CD14-positive monocyte (primary cell): ENCODE data around the gene DHODH. TPM values are rescaled to one million over a fixed set of nuclear protein-coding genes. Genes with fewer than 3 reads are reported as not detected.
"Not testable (repeated sequence)": the region's sequence is repeated elsewhere in the genome, so short reads cannot be mapped to it uniquely, and the experiment has no call there.

Experiments
- DNase-seq, 3 donors: peaks; one replicate each; pipeline ENCODE4 v3.0.0-alpha.2; 2011 to 2022
- H2AFZ ChIP-seq: 2 replicates; pipeline ENCODE4 v1.6.0; 2012; ENCODE audit warnings: mild to moderate bottlenecking, low read depth, low read length, inconsistent platforms; ENCODE audit not compliant: insufficient read depth, poor library complexity, severe bottlenecking
- H3K27ac ChIP-seq, 2 donors: 1 replicate in 1 of 2; 2 replicates in 1 of 2; pipeline ENCODE4 v1.5.1; 2012 to 2013; ENCODE audit warnings: low read length in 2 of 2, control low read depth in 1 of 2, inconsistent platforms in 1 of 2, low read depth in 1 of 2, mild to moderate bottlenecking in 1 of 2
- H3K27me3 ChIP-seq, 2 donors: one replicate each; pipeline versions ENCODE4 v1.6.0 to v1.6.1; 2011 to 2013; ENCODE audit warnings: low read length in 2 of 2; ENCODE audit not compliant: control insufficient read depth in 2 of 2, insufficient read depth in 2 of 2
- H3K36me3 ChIP-seq, 2 donors: replicated peaks in 1 of 2; 1 replicate in 1 of 2; 2 replicates in 1 of 2; pipeline versions ENCODE4 v1.5.1 to v1.6.1; 2012 to 2013; ENCODE audit warnings: low read length in 2 of 2, control low read depth in 1 of 2, inconsistent platforms in 1 of 2, mild to moderate bottlenecking in 1 of 2; ENCODE audit not compliant: insufficient read depth in 2 of 2, control insufficient read depth in 1 of 2
- H3K4me1 ChIP-seq, 2 donors: 1 replicate in 1 of 2; 2 replicates in 1 of 2; pipeline versions ENCODE4 v1.5.1 to v1.6.1; 2012 to 2013; ENCODE audit warnings: low read length in 2 of 2, control low read depth in 1 of 2, inconsistent platforms in 1 of 2, mild to moderate bottlenecking in 1 of 2, moderate library complexity in 1 of 2; ENCODE audit not compliant: insufficient read depth in 2 of 2, control insufficient read depth in 1 of 2
- H3K4me2 ChIP-seq: replicated peaks from 2 replicates; pipeline ENCODE3; 2012; ENCODE audit warnings: low read length, moderate library complexity, mild to moderate bottlenecking; ENCODE audit not compliant: poor library complexity, severe bottlenecking; ENCODE audit errors: extremely low read depth
- H3K4me3 ChIP-seq, 3 experiments: fragments of 200-600 bp in 1 of 3; sonication (generic) in 1 of 3; replicated peaks in 1 of 3; 1 replicate in 2 of 3; 2 replicates in 1 of 3; pipeline ENCODE4 v1.5.1; 2011 to 2013; ENCODE audit warnings: low read length in 3 of 3, mild to moderate bottlenecking in 3 of 3, control low read depth in 2 of 3, low read depth in 2 of 3, inconsistent platforms in 1 of 3, moderate library complexity in 1 of 3
- H3K79me2 ChIP-seq: 2 replicates; pipeline ENCODE4 v1.6.0; 2012; ENCODE audit warnings: mild to moderate bottlenecking, control low read depth, inconsistent platforms, low read length, moderate library complexity; ENCODE audit not compliant: insufficient read depth
- H3K9ac ChIP-seq: 2 replicates; pipeline ENCODE4 v1.6.0; 2017; ENCODE audit warnings: low read length, mild to moderate bottlenecking; ENCODE audit not compliant: insufficient read depth, poor library complexity, severe bottlenecking
- H3K9me3 ChIP-seq, 2 donors: replicated peaks in 1 of 2; 1 replicate in 1 of 2; 2 replicates in 1 of 2; pipeline versions ENCODE4 v1.5.1 to v1.6.1; 2012 to 2013; ENCODE audit warnings: low read length in 2 of 2, control low read depth in 1 of 2; ENCODE audit not compliant: control insufficient read depth in 1 of 2, insufficient read depth in 1 of 2
- H4K20me1 ChIP-seq: 2 replicates; pipeline ENCODE4 v1.6.0; 2012; ENCODE audit warnings: mild to moderate bottlenecking, low read length, control low read depth, moderate library complexity; ENCODE audit not compliant: insufficient read depth
- H3K27ac Mint-ChIP-seq, 7 donors: one replicate each; pipeline ENCODE4 v1.8.0; 2020; ENCODE audit warnings: mild to moderate bottlenecking in 7 of 7, mixed read lengths in 7 of 7, moderate library complexity in 6 of 7, inconsistent platforms in 2 of 7
- H3K27me3 Mint-ChIP-seq, 3 donors: one replicate each; pipeline ENCODE4 v1.8.0; 2021 to 2022; ENCODE audit warnings: low read depth in 3 of 3, mild to moderate bottlenecking in 3 of 3, mixed read lengths in 3 of 3, moderate library complexity in 3 of 3, inconsistent platforms in 1 of 3
- H3K36me3 Mint-ChIP-seq, 2 donors: one replicate each; pipeline ENCODE4 v1.8.0; 2020; ENCODE audit warnings: mixed read lengths in 2 of 2, inconsistent platforms in 1 of 2, mild to moderate bottlenecking in 1 of 2
- H3K4me1 Mint-ChIP-seq: one replicate; pipeline ENCODE4 v1.8.0; 2020; ENCODE audit warnings: mild to moderate bottlenecking, mixed read lengths
- H3K4me3 Mint-ChIP-seq, 2 donors: one replicate each; pipeline ENCODE4 v1.8.0; 2020; ENCODE audit warnings: mild to moderate bottlenecking in 2 of 2, mixed read lengths in 2 of 2, moderate library complexity in 1 of 2
- H3K9me3 Mint-ChIP-seq, 7 donors: one replicate each; pipeline ENCODE4 v1.8.0; 2020 to 2022; ENCODE audit warnings: mixed read lengths in 7 of 7, mild to moderate bottlenecking in 6 of 7, moderate library complexity in 6 of 7, inconsistent platforms in 2 of 7
- WGBS: methylation state at CpG from one replicate; pipeline ENCODE4 v1.1.5; 2013; ENCODE audit warnings: missing lambda C conversion rate; ENCODE audit not compliant: insufficient coverage; 5-methylcytosine and 5-hydroxymethylcytosine counted together
- intact Hi-C, 2 donors: fragments of 100-400 bp; cut with micrococcal nuclease; formaldehyde crosslinking; loops; one replicate each; pipeline versions ENCODE4 v1.15.0 to v1.15.1; 2023
- polyA plus RNA-seq, 3 donors: library from polyadenylated mRNA; depleted of rRNA in 1 of 3; unstranded in 2 of 3; stranded (reverse) in 1 of 3; fragments of 300-500 nt in 2 of 3; fragments of >200 nt in 1 of 3; fragmentation: Illumina TruSeq in 2 of 3; gene quantifications; 1 replicate in 2 of 3; 2 replicates in 1 of 3; pipeline ENCODE4 v1.2.3, GENCODE V29; 2012 to 2021
- TF ChIP-seq, protein P1 (sequence below): fragments of 200-600 bp; IDR thresholded peaks from one replicate; pipeline ENCODE4 v1.8.0; 2022; ENCODE audit warnings: antibody characterized with exemption, mild to moderate bottlenecking

Gene DHODH
- polyA plus RNA-seq, 3 donors = 2.2 to 3.8 (median 2.4) TPM

DNA sequence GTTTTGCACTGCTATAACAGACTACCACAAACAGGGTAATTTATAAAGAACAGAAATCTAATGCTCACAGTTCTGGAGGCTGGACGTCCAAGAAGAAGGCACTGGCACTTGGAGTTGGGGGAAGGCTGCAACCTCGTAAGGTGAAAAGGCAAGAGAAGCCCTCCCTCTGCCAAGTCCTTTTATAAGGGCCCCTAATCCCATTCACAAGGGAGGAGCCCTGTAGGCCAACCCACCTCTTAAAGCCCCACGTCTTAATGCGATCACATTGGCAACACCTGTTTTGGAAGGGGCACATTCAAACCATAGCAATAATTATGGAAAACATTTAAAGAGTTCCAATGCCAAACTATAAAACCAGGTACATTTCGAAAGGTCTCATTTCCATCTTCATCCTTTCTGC, 13.5 kb upstream of the DHODH start:
- Mint-ChIP-seq H3K4me1 (peaks cover 6% of the 10 kb centered on the region), H3K36me3 (no peaks in the 10 kb centered on the region), H3K27me3 (peaks cover 0 to 6% (median 3%) of the 10 kb centered on the region in 3 donors), H3K27ac (no peak overlapping the region), H3K9me3 (no peaks in the 10 kb centered on the region), H3K4me3 (no peak overlapping the region)
- H3K4me2 ChIP-seq = no peak overlapping the region
- H3K79me2 ChIP-seq = no peaks in the 10 kb centered on the region
- no peaks in the 10 kb centered on the region for H3K36me3 ChIP-seq
- no peaks in the 10 kb centered on the region for H3K9me3 ChIP-seq
- no peak overlapping the region for H2AFZ ChIP-seq
- H3K27ac ChIP-seq = no peak overlapping the region
- no peaks in the 10 kb centered on the region for H3K27me3 ChIP-seq
- intact Hi-C loops = no loop called here
- WGBS = 93% methylated on average over 2 of the region's 5 CpGs
- no peak overlapping the region for H3K4me3 ChIP-seq
- TF ChIP-seq, protein P1, sequence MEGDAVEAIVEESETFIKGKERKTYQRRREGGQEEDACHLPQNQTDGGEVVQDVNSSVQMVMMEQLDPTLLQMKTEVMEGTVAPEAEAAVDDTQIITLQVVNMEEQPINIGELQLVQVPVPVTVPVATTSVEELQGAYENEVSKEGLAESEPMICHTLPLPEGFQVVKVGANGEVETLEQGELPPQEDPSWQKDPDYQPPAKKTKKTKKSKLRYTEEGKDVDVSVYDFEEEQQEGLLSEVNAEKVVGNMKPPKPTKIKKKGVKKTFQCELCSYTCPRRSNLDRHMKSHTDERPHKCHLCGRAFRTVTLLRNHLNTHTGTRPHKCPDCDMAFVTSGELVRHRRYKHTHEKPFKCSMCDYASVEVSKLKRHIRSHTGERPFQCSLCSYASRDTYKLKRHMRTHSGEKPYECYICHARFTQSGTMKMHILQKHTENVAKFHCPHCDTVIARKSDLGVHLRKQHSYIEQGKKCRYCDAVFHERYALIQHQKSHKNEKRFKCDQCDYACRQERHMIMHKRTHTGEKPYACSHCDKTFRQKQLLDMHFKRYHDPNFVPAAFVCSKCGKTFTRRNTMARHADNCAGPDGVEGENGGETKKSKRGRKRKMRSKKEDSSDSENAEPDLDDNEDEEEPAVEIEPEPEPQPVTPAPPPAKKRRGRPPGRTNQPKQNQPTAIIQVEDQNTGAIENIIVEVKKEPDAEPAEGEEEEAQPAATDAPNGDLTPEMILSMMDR = no peak
- no peak overlapping the region for H3K9ac ChIP-seq
- no peaks in the 10 kb centered on the region for H4K20me1 ChIP-seq
- no peak for DNase-seq
- no peaks in the 10 kb centered on the region for H3K4me1 ChIP-seq

DNA sequence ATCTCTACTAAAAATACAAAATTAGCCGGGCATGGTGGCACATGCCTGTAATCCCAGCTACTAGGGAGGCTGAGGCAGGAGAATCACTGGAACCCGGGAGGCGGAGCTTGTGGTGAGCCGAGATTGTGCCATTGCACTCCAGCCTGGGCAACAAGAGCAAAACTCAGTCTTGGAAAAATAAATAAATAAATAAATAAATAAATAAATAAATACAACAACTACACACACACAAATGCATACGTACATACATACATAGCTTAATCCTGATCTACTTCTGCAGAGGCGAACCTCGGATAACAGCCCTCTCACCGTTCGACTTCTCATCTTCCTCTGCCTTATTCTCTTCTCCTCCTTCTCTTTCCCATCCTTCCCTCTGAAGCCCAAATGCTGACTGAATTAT, 11.0 kb upstream of the DHODH start:
- H2AFZ ChIP-seq, H3K9me3 Mint-ChIP-seq, H3K27me3 Mint-ChIP-seq, H3K79me2 ChIP-seq, DNase-seq, H3K27me3 ChIP-seq, H3K36me3 Mint-ChIP-seq, H3K36me3 ChIP-seq, intact Hi-C loops, H3K27ac Mint-ChIP-seq, H3K9me3 ChIP-seq, H3K4me2 ChIP-seq, H3K4me1 ChIP-seq, H3K27ac ChIP-seq, H3K4me3 ChIP-seq, H4K20me1 ChIP-seq, H3K9ac ChIP-seq, H3K4me3 Mint-ChIP-seq: not testable (repeated sequence)
- 94% methylated on average over 4 of the region's 9 CpGs for WGBS
- peaks cover 19% of the 10 kb centered on the region for H3K4me1 Mint-ChIP-seq
